Spleen (tissue), 7 donors: ENCODE results near the gene COL9A3.

ENCODE experiments used
- CTCF ChIP-seq, 11 experiments: fragments of 200-600 bp in 7 of 11; fragments of 450-650 bp in 4 of 11; sonication (generic) in 4 of 11; IDR thresholded peaks in 8 of 11; conservative IDR thresholded peaks in 3 of 11; 1 replicate in 7 of 11; 2 replicates in 4 of 11; pipeline versions ENCODE4 v1.4.0 to v1.8.0; 2016 to 2021; ENCODE audit warnings: antibody characterized with exemption in 11 of 11, inconsistent platforms in 4 of 11, mild to moderate bottlenecking in 1 of 11
- POLR2A ChIP-seq, 3 donors: fragments of 450-650 bp; IDR thresholded peaks; one replicate each; pipeline ENCODE4 v1.5.1; 2017; ENCODE audit warnings: antibody characterized with exemption in 3 of 3, mild to moderate bottlenecking in 1 of 3
- POLR2AphosphoS5 ChIP-seq, 3 donors: sonication (generic); formaldehyde crosslinking; IDR thresholded peaks; one replicate each; pipeline ENCODE4 v1.5.1; 2017; ENCODE audit warnings: antibody characterized with exemption in 3 of 3
- donor health status: DM: no; HTN: no; CAD: no; lungs with moderate emphysema.
- donor health status: DM: no; HTN: no; CAD: no.
- donor health status: DM: no; HTN: no; CAD: no.

- TF ChIP-seq CTCF (IDR thresholded peaks at IDR 0.05 in 8 of 11, conservative IDR thresholded peaks at IDR 0.05 in 3 of 11) = peak in 2 of 11 experiments; percentile 12 to 15
- no peak for TF ChIP-seq POLR2A (IDR thresholded peaks at IDR 0.05)
- TF ChIP-seq POLR2AphosphoS5 (IDR thresholded peaks at IDR 0.05) = no peak
Observed at GRCh38 chr20:62782893-62783278, 34.0 kb upstream of the COL9A3 start.
